Measurements from ENCODE around the gene NVL.

GRCh38 chr1:224339442-224340033 is 9.6 kb upstream of the NVL start:
- TF ChIP-seq CTCF (IDR thresholded peaks at IDR 0.05; ENCODE audit: extremely low read depth in 1 of 2, insufficient read depth in 1 of 2, low read depth in 1 of 2, low read length in 2 of 2) (no peak), POLR2A (IDR thresholded peaks at IDR 0.05; ENCODE audit: low read depth, low read length) (no peak), FOS (IDR thresholded peaks at IDR 0.05; ENCODE audit: borderline replicate concordance, insufficient read depth, low read length) (no peak)

All from endothelial cell of umbilical vein (primary cell).